IMR-90 (cell line): Measurements from ENCODE around the gene LRRC56. TPM values are rescaled to one million over a fixed set of nuclear protein-coding genes. Genes with fewer than 3 reads are reported as not detected.

ENCODE experiments used
- ATAC-seq: fragments of 200-7000 bp; cut with Tn5 transposase; 2 replicates; pipeline ENCODE4 v1.9.1; 2020; ENCODE audit warnings: low read depth, mild to moderate bottlenecking, moderate library complexity
- BruUV-seq: library from RNA; stranded (reverse); fragments of 400-500 nt; replicated peaks from 2 replicates; lab custom pipeline; 2021; lab: Mats Ljungman, UMichigan
- CTCF ChIA-PET: fragments of 300-600 bp; formaldehyde crosslinking; extraction: SDS; loops from one replicate; lab custom pipeline; 2021; ENCODE audit warnings: antibody characterized with exemption; lab: Yijun Ruan, JAX
- POLR2A ChIA-PET: fragments of 300-600 bp; sonication (Branson Sonifier 250); formaldehyde crosslinking; loops from one replicate; lab custom pipeline; 2022; ENCODE audit warnings: antibody characterized with exemption; ENCODE audit not compliant: unreplicated experiment; lab: Charles Lee
- DNase-seq: peaks from one replicate; pipeline ENCODE4 v3.0.0; 2013
- H2AFZ ChIP-seq: replicated peaks from 2 replicates; pipeline ENCODE3; 2013; ENCODE audit warnings: low read length, mild to moderate bottlenecking; ENCODE audit not compliant: poor library complexity
- H2AK5ac ChIP-seq: 2 replicates; pipeline ENCODE4 v1.6.1; 2013; ENCODE audit warnings: low read depth, low read length, inconsistent platforms
- H2AK9ac ChIP-seq: replicated peaks from 2 replicates; pipeline ENCODE3; 2013; ENCODE audit warnings: mild to moderate bottlenecking, low read depth, low read length, moderate library complexity; ENCODE audit not compliant: poor library complexity
- H2BK120ac ChIP-seq: 2 replicates; pipeline ENCODE4 v1.6.1; 2013; ENCODE audit warnings: low read depth, low read length, inconsistent platforms
- H2BK15ac ChIP-seq: 3 replicates; pipeline ENCODE4 v1.6.1; 2013; ENCODE audit warnings: low read depth, low read length, inconsistent platforms
- H2BK20ac ChIP-seq: 2 replicates; pipeline ENCODE4 v1.6.1; 2013; ENCODE audit warnings: low read depth, mild to moderate bottlenecking, inconsistent platforms, low read length, moderate library complexity
- H2BK5ac ChIP-seq: 2 replicates; pipeline ENCODE4 v1.6.1; 2013; ENCODE audit warnings: mild to moderate bottlenecking, low read depth, low read length, inconsistent platforms; ENCODE audit not compliant: poor library complexity, severe bottlenecking
- H3K14ac ChIP-seq: replicated peaks from 2 replicates; pipeline ENCODE4 v1.6.1; 2013; ENCODE audit warnings: low read depth, low read length, inconsistent platforms
- H3K18ac ChIP-seq: 2 replicates; pipeline ENCODE4 v1.6.1; 2013; ENCODE audit warnings: low read depth, low read length, control low read depth
- H3K23ac ChIP-seq: 2 replicates; pipeline ENCODE4 v1.6.1; 2013; ENCODE audit warnings: low read depth, low read length, inconsistent platforms
- H3K27ac ChIP-seq: 2 replicates; pipeline ENCODE4 v1.5.1; 2013; ENCODE audit warnings: mild to moderate bottlenecking, control low read depth, low read length; ENCODE audit not compliant: insufficient read depth
- H3K27me3 ChIP-seq: 2 replicates; pipeline ENCODE4 v1.6.1; 2013; ENCODE audit warnings: low read length; ENCODE audit not compliant: control insufficient read depth, insufficient read depth
- H3K36me3 ChIP-seq: 2 replicates; pipeline ENCODE4 v1.6.1; 2013; ENCODE audit warnings: low read length, mixed read lengths; ENCODE audit not compliant: control insufficient read depth, insufficient read depth
- H3K4ac ChIP-seq: 2 replicates; pipeline ENCODE4 v1.6.1; 2013; ENCODE audit warnings: low read depth, low read length, inconsistent platforms
- H3K4me1 ChIP-seq: 2 replicates; pipeline ENCODE4 v1.6.1; 2013; ENCODE audit warnings: low read length, mixed read lengths; ENCODE audit not compliant: control insufficient read depth, insufficient read depth
- H3K4me2 ChIP-seq: 2 replicates; pipeline ENCODE4 v1.6.1; 2013; ENCODE audit warnings: low read depth, mild to moderate bottlenecking, control low read depth, low read length, moderate library complexity
- H3K4me3 ChIP-seq: 2 replicates; pipeline ENCODE4 v1.5.1; 2013; ENCODE audit warnings: low read depth, mild to moderate bottlenecking, control low read depth, low read length, moderate library complexity; ENCODE audit not compliant: insufficient read depth
- H3K56ac ChIP-seq: 2 replicates; pipeline ENCODE4 v1.6.1; 2013; ENCODE audit warnings: low read length, inconsistent platforms; ENCODE audit not compliant: insufficient read depth; ENCODE audit errors: extremely low read depth
- H3K79me1 ChIP-seq, 2 experiments: 2 replicates each; pipeline ENCODE4 v1.6.1; 2013; ENCODE audit warnings: low read length in 2 of 2, inconsistent platforms in 1 of 2, low read depth in 1 of 2
- H3K9ac ChIP-seq: 2 replicates; pipeline ENCODE4 v1.6.1; 2013; ENCODE audit warnings: low read depth, low read length, control low read depth
- H3K9me1 ChIP-seq: 2 replicates; pipeline ENCODE4 v1.6.1; 2013; ENCODE audit warnings: low read length, inconsistent platforms; ENCODE audit not compliant: insufficient read depth
- H3K9me3 ChIP-seq: 2 replicates; pipeline ENCODE4 v1.6.1; 2013; ENCODE audit warnings: low read length; ENCODE audit not compliant: control insufficient read depth, insufficient read depth
- H4K20me1 ChIP-seq: 2 replicates; pipeline ENCODE4 v1.6.1; 2013; ENCODE audit warnings: low read length, inconsistent platforms; ENCODE audit not compliant: insufficient read depth
- H4K5ac ChIP-seq: 2 replicates; pipeline ENCODE4 v1.6.1; 2013; ENCODE audit warnings: mild to moderate bottlenecking, low read depth, low read length, control low read depth
- H4K8ac ChIP-seq, 2 experiments: 2 replicates each; pipeline ENCODE4 v1.6.1; 2013; ENCODE audit warnings: low read depth in 2 of 2, low read length in 2 of 2, control low read depth in 1 of 2, inconsistent platforms in 1 of 2
- H4K91ac ChIP-seq: 2 replicates; pipeline ENCODE4 v1.6.1; 2013; ENCODE audit warnings: low read depth, low read length, inconsistent platforms; ENCODE audit not compliant: insufficient read depth
- CEBPB ChIP-seq: IDR thresholded peaks from 2 replicates; pipeline ENCODE4 v1.6.1; 2012; ENCODE audit warnings: low read depth, low read length, improper control_type of control experiment
- CHD1 ChIP-seq: IDR thresholded peaks from 2 replicates; pipeline ENCODE4 v1.6.1; 2012; ENCODE audit warnings: low read depth, low read length, improper control_type of control experiment
- MAZ ChIP-seq: IDR thresholded peaks from 2 replicates; pipeline ENCODE4 v1.6.1; 2012; ENCODE audit warnings: low read depth, mild to moderate bottlenecking, low read length, improper control_type of control experiment, moderate library complexity, borderline replicate concordance
- MXI1 ChIP-seq: IDR thresholded peaks from 2 replicates; pipeline ENCODE4 v1.6.1; 2012; ENCODE audit warnings: low read depth, mild to moderate bottlenecking, low read length, moderate library complexity, borderline replicate concordance
- POLR2A ChIP-seq: IDR thresholded peaks from 2 replicates; pipeline ENCODE4 v1.6.1; 2012; ENCODE audit warnings: mild to moderate bottlenecking, low read depth, low read length
- RAD21 ChIP-seq: IDR thresholded peaks from 2 replicates; pipeline ENCODE4 v1.6.1; 2012; ENCODE audit warnings: low read length, improper control_type of control experiment
- RCOR1 ChIP-seq: IDR thresholded peaks from 2 replicates; pipeline ENCODE4 v1.6.1; 2012; ENCODE audit warnings: mild to moderate bottlenecking, low read length, improper control_type of control experiment; ENCODE audit not compliant: insufficient replicate concordance
- WGBS, 2 experiments: methylation state at CpG; one replicate each; pipeline versions ENCODE4 v1.1.5 to v1.1.7; 2013; ENCODE audit warnings: missing lambda C conversion rate in 2 of 2; ENCODE audit not compliant: insufficient read length in 1 of 2; ENCODE audit errors: extremely low coverage in 2 of 2; 5-methylcytosine and 5-hydroxymethylcytosine counted together
- dilution Hi-C: fragments of 300-500 bp; cut with HindIII; formaldehyde crosslinking; loops from one replicate; pipeline ENCODE4 v1.14.3; 2018; ENCODE audit warnings: low sequenced_read_pairs; ENCODE audit not compliant: unreplicated experiment
- in situ Hi-C: fragments of 300-500 bp; cut with MboI; formaldehyde crosslinking; loops from 3 replicates; pipeline ENCODE4 v1.14.3; 2019; ENCODE audit warnings: low sequenced_read_pairs, inconsistent platforms, mixed read lengths
- intact Hi-C: fragments of 100-400 bp; cut with micrococcal nuclease; formaldehyde crosslinking; loops from 2 replicates; pipeline ENCODE4 v1.10.0; 2022
- polyA plus RNA-seq, 3 experiments: library from polyadenylated mRNA; depleted of rRNA; stranded (reverse); fragments of >200 nt; gene quantifications; 2 replicates each; pipeline ENCODE4 v1.2.3, GENCODE V29; 2012; ENCODE audit warnings: low replicate concordance in 1 of 3
- total RNA-seq: library from RNA; depleted of rRNA; stranded (reverse); fragments of >200 nt; gene quantifications from 2 replicates; pipeline ENCODE4 v1.2.3, GENCODE V29; 2012
- TF ChIP-seq, protein P1 (sequence below): fragments of 150-350 bp; IDR thresholded peaks from 2 replicates; pipeline ENCODE4 v1.6.1; 2016; ENCODE audit warnings: low read depth, mild to moderate bottlenecking, low read length, moderate library complexity, borderline replicate concordance

Gene LRRC56
- total and polyA plus RNA-seq, 2 of the 4 experiments (the other 2 are of a cell fraction): 0.36 to 1.3 TPM

DNA sequence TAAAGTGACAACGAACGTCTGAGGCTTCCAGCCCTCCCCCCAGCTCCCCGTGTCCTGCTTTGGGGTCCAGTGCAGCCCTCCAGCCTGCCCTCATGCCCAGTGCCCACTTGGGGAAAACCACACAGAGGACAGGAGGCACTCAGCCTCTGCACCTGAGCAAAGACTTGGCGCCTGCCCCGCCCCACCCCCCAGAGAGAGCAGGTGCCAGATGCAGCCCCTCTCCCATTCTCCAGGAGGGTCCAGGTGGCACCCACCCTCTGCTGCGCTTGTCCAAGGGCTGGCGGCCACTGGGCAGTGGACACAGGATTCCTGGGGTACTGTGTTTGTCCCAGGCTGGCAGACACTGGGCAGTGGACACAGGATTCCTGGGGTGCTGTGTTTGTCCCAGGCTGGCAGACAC, 46.0 kb upstream of the LRRC56 start:
- H2BK120ac ChIP-seq: no peak overlapping the region
- no peaks in the 10 kb centered on the region for H3K27me3 ChIP-seq
- ChIA-PET CTCF (no interaction called here), POLR2A (no interaction called here)
- H3K9me3 ChIP-seq: no peaks in the 10 kb centered on the region
- H2AFZ ChIP-seq: no peak overlapping the region
- H3K14ac ChIP-seq: no peak overlapping the region
- H3K36me3 ChIP-seq: peaks cover 40% of the 10 kb centered on the region
- peaks cover 5% of the 10 kb centered on the region for H4K20me1 ChIP-seq
- no peak overlapping the region for H3K9ac ChIP-seq
- no peak for DNase-seq
- no peak overlapping the region for H3K23ac ChIP-seq
- H3K4ac ChIP-seq: no peak overlapping the region
- no peaks in the 10 kb centered on the region for H3K9me1 ChIP-seq
- ATAC-seq: no peak
- H3K27ac ChIP-seq: no peak overlapping the region
- no peak overlapping the region for H3K4me3 ChIP-seq
- H2BK5ac ChIP-seq: no peak overlapping the region
- no peak overlapping the region for H3K18ac ChIP-seq
- no peak overlapping the region for H2AK9ac ChIP-seq
- 89% methylated on average over 5 of the region's 7 CpGs; no CpG with 5 or more reads in 1 of the 2 experiments for whole genome bisulfite sequencing, 2 experiments
- dilution Hi-C loops: no loop called here
- in situ Hi-C loops: no loop called here
- no peak overlapping the region for H4K8ac ChIP-seq
- no peak overlapping the region for H2BK15ac ChIP-seq
- H3K4me1 ChIP-seq: no peaks in the 10 kb centered on the region
- no peak overlapping the region for H3K56ac ChIP-seq
- BruUV-seq: no TSS peak
- intact Hi-C loops: no loop called here
- TF ChIP-seq RCOR1 (no peak), CEBPB (no peak), CHD1 (no peak), POLR2A (no peak), MXI1 (no peak), MAZ (no peak), RAD21 (no peak)
- TF ChIP-seq, protein P1, sequence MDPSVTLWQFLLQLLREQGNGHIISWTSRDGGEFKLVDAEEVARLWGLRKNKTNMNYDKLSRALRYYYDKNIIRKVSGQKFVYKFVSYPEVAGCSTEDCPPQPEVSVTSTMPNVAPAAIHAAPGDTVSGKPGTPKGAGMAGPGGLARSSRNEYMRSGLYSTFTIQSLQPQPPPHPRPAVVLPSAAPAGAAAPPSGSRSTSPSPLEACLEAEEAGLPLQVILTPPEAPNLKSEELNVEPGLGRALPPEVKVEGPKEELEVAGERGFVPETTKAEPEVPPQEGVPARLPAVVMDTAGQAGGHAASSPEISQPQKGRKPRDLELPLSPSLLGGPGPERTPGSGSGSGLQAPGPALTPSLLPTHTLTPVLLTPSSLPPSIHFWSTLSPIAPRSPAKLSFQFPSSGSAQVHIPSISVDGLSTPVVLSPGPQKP: no peak
- H3K4me2 ChIP-seq: no peak overlapping the region
- H4K5ac ChIP-seq: no peak overlapping the region
- H3K79me1 ChIP-seq: peaks cover 0 to 11% of the 10 kb centered on the region in 2 experiments; a peak in 1 of 4 replicates
- H4K91ac ChIP-seq: no peak overlapping the region
- H2AK5ac ChIP-seq: no peak overlapping the region
- H2BK20ac ChIP-seq: no peak overlapping the region
